Dendritic cell treated with granulocyte-macrophage colony-stimulating factor and Interleukin-4, amounts not matched to agents 40 ng/mL and 50 ng/mL, for 4 days (primary cell): Measurements from ENCODE around the gene DHX8.

ENCODE experiments used
- H3K27ac Mint-ChIP-seq: one replicate; pipeline ENCODE4 v1.8.0; 2022; ENCODE audit warnings: mild to moderate bottlenecking, mixed read lengths
- H3K27me3 Mint-ChIP-seq: one replicate; pipeline ENCODE4 v1.8.0; 2022; ENCODE audit warnings: mild to moderate bottlenecking, mixed read lengths
- H3K36me3 Mint-ChIP-seq: one replicate; pipeline ENCODE4 v1.8.0; 2022; ENCODE audit warnings: low read depth, mixed read lengths
- H3K4me1 Mint-ChIP-seq: one replicate; pipeline ENCODE4 v1.8.0; 2022; ENCODE audit warnings: low read depth, mixed read lengths
- H3K4me3 Mint-ChIP-seq: one replicate; pipeline ENCODE4 v1.8.0; 2022; ENCODE audit warnings: mild to moderate bottlenecking, moderate library complexity, mixed read lengths
- H3K9me3 Mint-ChIP-seq: one replicate; pipeline ENCODE4 v1.8.0; 2022; ENCODE audit warnings: mixed read lengths
- intact Hi-C: fragments of 100-400 bp; cut with micrococcal nuclease; formaldehyde crosslinking; loops from one replicate; pipeline ENCODE4 v1.15.0; 2022

The DHX8 gene

DNA sequence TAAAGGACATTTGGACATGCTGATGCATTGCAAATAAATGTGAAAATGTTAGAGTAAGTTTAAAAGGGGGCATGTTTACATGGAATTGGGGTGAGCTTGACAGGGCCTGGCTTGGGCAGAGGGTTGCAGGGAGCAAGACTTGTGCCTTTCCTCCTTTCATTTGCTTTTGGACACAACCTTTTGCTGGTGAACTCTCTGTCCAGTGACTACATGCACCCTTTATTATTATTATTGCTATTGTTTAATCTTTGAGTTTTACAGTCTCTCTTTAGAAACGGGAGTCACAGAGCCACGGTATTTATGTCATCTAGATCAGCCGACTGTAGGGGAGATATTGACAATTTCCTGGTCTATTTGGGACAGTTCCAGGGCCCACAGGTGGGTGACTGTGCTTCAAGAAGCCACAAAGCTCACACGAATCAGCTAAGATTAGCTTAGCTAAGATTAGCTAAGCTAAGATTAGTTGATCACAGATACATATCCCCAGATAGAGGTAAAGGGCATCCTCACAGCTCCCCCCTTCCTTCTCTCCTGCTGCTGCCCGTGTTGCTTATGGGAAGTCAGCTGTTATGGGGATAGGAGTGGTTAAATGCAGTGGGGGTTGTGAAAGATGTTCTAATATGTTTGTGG lies 91.2 kb downstream of the DHX8 start:
- Mint-ChIP-seq H3K27ac (no peak overlapping the region), H3K9me3 (no peaks in the 10 kb centered on the region), H3K4me3 (no peak overlapping the region), H3K27me3 (peaks cover 27% of the 10 kb centered on the region), H3K36me3 (no peaks in the 10 kb centered on the region), H3K4me1 (peaks cover 9% of the 10 kb centered on the region)
- intact Hi-C loops: loop anchor here (5.0 kb wide), 1 partner anchor 187 kb away; no protein-coding TSS in a partner anchor
